Measurements from ENCODE around the gene FKBP3. TPM values are rescaled to one million over a fixed set of nuclear protein-coding genes. Genes with fewer than 3 reads are reported as not detected.
A peak's percentile ranks its signal among the peaks of the same experiment; 100 is the strongest.

Gene FKBP3
- total and polyA plus RNA-seq, 2 of the 13 experiments (the other 11 are each of a cell fraction or from before 2014, with no cell fraction given), result 57.0 to 87.6 TPM

DNA sequence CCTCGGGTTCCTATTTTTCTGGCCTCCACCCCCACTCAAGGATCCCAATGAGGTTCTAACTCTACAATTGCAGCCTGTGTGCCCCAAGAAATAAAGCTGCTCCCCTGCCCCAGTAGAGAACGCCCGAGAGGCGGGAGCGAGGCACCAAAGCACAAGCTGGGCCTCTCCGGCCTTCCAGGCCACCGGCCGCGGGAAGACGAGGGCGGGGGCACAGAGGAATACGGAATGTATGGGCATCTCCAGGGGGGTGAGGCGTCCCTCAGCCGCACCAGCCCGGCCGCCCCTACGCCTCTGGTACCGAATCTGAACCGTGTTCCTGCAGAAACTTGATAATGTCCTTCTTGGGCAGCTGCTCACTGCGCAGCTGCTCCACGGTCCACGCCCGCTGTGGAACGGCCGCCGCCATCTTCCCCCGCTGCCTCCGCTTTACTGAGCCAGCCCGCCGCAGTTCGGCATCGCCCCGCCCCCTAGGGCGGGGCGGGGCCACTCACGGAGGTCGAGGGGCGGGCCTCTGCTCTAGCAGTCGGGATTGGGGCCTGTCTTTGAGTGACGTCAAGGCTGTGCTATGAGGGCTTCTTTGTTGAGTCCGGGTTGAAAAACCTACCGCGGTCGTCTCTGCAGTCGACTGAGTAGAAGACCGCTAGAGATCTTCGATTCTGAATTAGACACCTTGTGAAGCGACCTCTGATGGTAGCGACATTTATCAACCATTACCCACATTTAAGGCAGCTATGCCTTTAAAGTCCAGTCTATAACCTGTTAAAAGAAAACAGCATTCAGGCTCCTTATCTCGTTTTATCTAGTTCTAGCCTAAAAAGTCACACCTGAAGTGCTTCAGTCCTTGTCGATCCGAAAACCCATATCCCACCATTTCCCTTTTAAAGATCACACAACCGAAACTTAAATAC, at the start of gene FKBP3 (continued):
- TF ChIP-seq ZNF777 (CRISPR knock-in tag; IDR thresholded peaks at IDR 0.05), result no peak; the same call in 1 of the 2 replicates
- peak; percentile 21 for TF ChIP-seq HNRNPK (IDR thresholded peaks at IDR 0.05; ENCODE audit: low read depth, low read length, poor library complexity, severe bottlenecking)
- TF ChIP-seq ZSCAN21 (CRISPR knock-in tag; IDR thresholded peaks at IDR 0.05; ENCODE audit: borderline replicate concordance), result peak; percentile 69; the same call in 1 of the 2 replicates
- TF ChIP-seq ARID2 (CRISPR knock-in tag; IDR thresholded peaks at IDR 0.05; ENCODE audit: borderline replicate concordance), result no peak
- no peak for TF ChIP-seq TRIM24 (CRISPR knock-in tag; IDR thresholded peaks at IDR 0.05)
- TF ChIP-seq DZIP1 (CRISPR knock-in tag; IDR thresholded peaks at IDR 0.05), result 0 out of 2 replicates have a peak, but pooled peaks have one; percentile 71
- no peak for TF ChIP-seq ZFP82 (CRISPR knock-in tag; IDR thresholded peaks at IDR 0.05; ENCODE audit: borderline replicate concordance)
- TF ChIP-seq GABPA (IDR thresholded peaks at IDR 0.05; ENCODE audit: low read depth, low read length), result peak; percentile 50
- TF ChIP-seq GABPA (CRISPR knock-in tag; IDR thresholded peaks at IDR 0.05; ENCODE audit: low read depth), result peak; percentile 83
- peak; percentile 74 for TF ChIP-seq SRSF1 (optimal IDR thresholded peaks at IDR 0.05; ENCODE audit: low read depth, low read length)
- TF ChIP-seq NR2C2 (CRISPR knock-in tag; IDR thresholded peaks at IDR 0.05; ENCODE audit: borderline replicate concordance), result peak; percentile 81
- TF ChIP-seq ZNF205 (CRISPR knock-in tag; IDR thresholded peaks at IDR 0.05), result peak; percentile 15; the same call in 1 of the 2 replicates
- peak; percentile 72 for TF ChIP-seq ZNF770 (CRISPR knock-in tag; IDR thresholded peaks at IDR 0.05)
- TF ChIP-seq ZNF101 (CRISPR knock-in tag; IDR thresholded peaks at IDR 0.05; ENCODE audit: borderline replicate concordance, low read depth), result no peak
- TF ChIP-seq, protein P1, sequence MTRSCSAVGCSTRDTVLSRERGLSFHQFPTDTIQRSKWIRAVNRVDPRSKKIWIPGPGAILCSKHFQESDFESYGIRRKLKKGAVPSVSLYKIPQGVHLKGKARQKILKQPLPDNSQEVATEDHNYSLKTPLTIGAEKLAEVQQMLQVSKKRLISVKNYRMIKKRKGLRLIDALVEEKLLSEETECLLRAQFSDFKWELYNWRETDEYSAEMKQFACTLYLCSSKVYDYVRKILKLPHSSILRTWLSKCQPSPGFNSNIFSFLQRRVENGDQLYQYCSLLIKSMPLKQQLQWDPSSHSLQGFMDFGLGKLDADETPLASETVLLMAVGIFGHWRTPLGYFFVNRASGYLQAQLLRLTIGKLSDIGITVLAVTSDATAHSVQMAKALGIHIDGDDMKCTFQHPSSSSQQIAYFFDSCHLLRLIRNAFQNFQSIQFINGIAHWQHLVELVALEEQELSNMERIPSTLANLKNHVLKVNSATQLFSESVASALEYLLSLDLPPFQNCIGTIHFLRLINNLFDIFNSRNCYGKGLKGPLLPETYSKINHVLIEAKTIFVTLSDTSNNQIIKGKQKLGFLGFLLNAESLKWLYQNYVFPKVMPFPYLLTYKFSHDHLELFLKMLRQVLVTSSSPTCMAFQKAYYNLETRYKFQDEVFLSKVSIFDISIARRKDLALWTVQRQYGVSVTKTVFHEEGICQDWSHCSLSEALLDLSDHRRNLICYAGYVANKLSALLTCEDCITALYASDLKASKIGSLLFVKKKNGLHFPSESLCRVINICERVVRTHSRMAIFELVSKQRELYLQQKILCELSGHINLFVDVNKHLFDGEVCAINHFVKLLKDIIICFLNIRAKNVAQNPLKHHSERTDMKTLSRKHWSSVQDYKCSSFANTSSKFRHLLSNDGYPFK (CRISPR knock-in tag; IDR thresholded peaks at IDR 0.05; ENCODE audit: borderline replicate concordance), result peak; percentile 90
- peak; percentile 46; the same call in 1 of the 2 replicates for TF ChIP-seq DR1 (CRISPR knock-in tag; IDR thresholded peaks at IDR 0.05)
- no peak for TF ChIP-seq ZNF333 (CRISPR knock-in tag; IDR thresholded peaks at IDR 0.05; ENCODE audit: borderline replicate concordance)
- TF ChIP-seq ZBTB46 (CRISPR knock-in tag; IDR thresholded peaks at IDR 0.05; ENCODE audit: borderline replicate concordance), result no peak
